GM12878 (cell line): ENCODE data around the gene RAI14. TPM values are rescaled to one million over a fixed set of nuclear protein-coding genes. Genes with fewer than 3 reads are reported as not detected.

Experiments used
- ATAC-seq: fragments of 200-7000 bp; cut with Tn5 transposase; 3 replicates; pipeline ENCODE4 v1.9.1; 2020; ENCODE audit warnings: mild to moderate bottlenecking, moderate library complexity
- BruUV-seq: library from RNA; stranded (reverse); fragments of 400-500 nt; replicated peaks from 2 replicates; lab custom pipeline; 2021; lab: Mats Ljungman, UMichigan
- CTCF ChIA-PET: fragments of 300-600 bp; sonication (Branson Sonifier 250); formaldehyde crosslinking; extraction: SDS; loops from one replicate; lab custom pipeline; 2021; ENCODE audit warnings: inconsistent platforms; lab: Yijun Ruan, JAX
- POLR2A ChIA-PET: fragments of 350-600 bp; formaldehyde crosslinking; extraction: SDS; loops from one replicate; lab custom pipeline; 2021; ENCODE audit warnings: inconsistent platforms; lab: Charles Lee
- RAD21 ChIA-PET: fragments of 300-600 bp; sonication (Branson Sonifier 250); formaldehyde crosslinking; loops from one replicate; lab custom pipeline; 2023; ENCODE audit warnings: antibody characterized with exemption; ENCODE audit not compliant: unreplicated experiment; lab: Charles Lee
- SMC1A ChIA-PET: fragments of 300-600 bp; sonication (Branson Sonifier 250); formaldehyde crosslinking; loops from one replicate; lab custom pipeline; 2023; ENCODE audit not compliant: unreplicated experiment, uncharacterized antibody; lab: Charles Lee
- DNase-seq: peaks from one replicate; pipeline ENCODE4 v3.0.0-alpha.2; 2011; ENCODE audit warnings: low read depth, low spot score
- FAIRE-seq: peaks from 3 replicates; lab custom pipeline; 2011; peaks lifted over from hg19 to GRCh38; lab: Jason Lieb, UNC
- H2AFZ ChIP-seq: 2 replicates; pipeline ENCODE4 v1.6.0; 2011; ENCODE audit warnings: low read depth, low read length, control low read depth; ENCODE audit not compliant: control insufficient read depth
- H3K27ac ChIP-seq: 2 replicates; pipeline ENCODE4 v1.5.1; 2011; ENCODE audit warnings: control low read depth; ENCODE audit not compliant: control insufficient read depth, insufficient read depth
- H3K27me3 ChIP-seq, 2 experiments: replicated peaks in 1 of 2; 2 replicates each; pipeline versions ENCODE4 v1.6.0 to v1.6.1; 2011; ENCODE audit warnings: low read length in 1 of 2; ENCODE audit not compliant: control insufficient read depth in 2 of 2, insufficient read depth in 2 of 2
- H3K36me3 ChIP-seq, 2 experiments: 2 replicates each; pipeline ENCODE4 v1.5.1; 2011; ENCODE audit warnings: low read length in 1 of 2; ENCODE audit not compliant: control insufficient read depth in 2 of 2, insufficient read depth in 2 of 2
- H3K4me1 ChIP-seq: 2 replicates; pipeline ENCODE4 v1.6.1; 2011; ENCODE audit warnings: mild to moderate bottlenecking, low read length, moderate library complexity, mixed read lengths; ENCODE audit not compliant: control insufficient read depth, insufficient read depth
- H3K4me2 ChIP-seq: 2 replicates; pipeline ENCODE4 v1.6.0; 2011; ENCODE audit warnings: control low read depth; ENCODE audit not compliant: control insufficient read depth, insufficient read depth
- H3K4me3 ChIP-seq: fragments of 200-600 bp; sonication (generic); 2 replicates; pipeline ENCODE4 v1.5.1; 2016
- H3K79me2 ChIP-seq: 2 replicates; pipeline ENCODE4 v1.6.0; 2011; ENCODE audit warnings: low read length; ENCODE audit not compliant: control insufficient read depth, insufficient read depth
- H3K9ac ChIP-seq: 2 replicates; pipeline ENCODE4 v1.8.0; 2011; ENCODE audit warnings: low read length, control low read depth, mixed read lengths; ENCODE audit not compliant: control insufficient read depth, insufficient read depth
- H3K9me3 ChIP-seq: replicated peaks from 3 replicates; pipeline ENCODE4 v1.5.1; 2011; ENCODE audit warnings: mild to moderate bottlenecking, low read length; ENCODE audit not compliant: control insufficient read depth, insufficient read depth
- H4K20me1 ChIP-seq: 2 replicates; pipeline ENCODE4 v1.6.0; 2011; ENCODE audit not compliant: control insufficient read depth, insufficient read depth
- ATF7 ChIP-seq: fragments of 450-650 bp; IDR thresholded peaks from 2 replicates; pipeline ENCODE4 v1.6.1; 2016; ENCODE audit warnings: low read depth, mild to moderate bottlenecking
- FOS ChIP-seq: IDR thresholded peaks from 3 replicates; pipeline ENCODE4 v1.6.1; 2011; ENCODE audit warnings: borderline replicate concordance; ENCODE audit not compliant: insufficient read length; ENCODE audit errors: extremely low read depth
- FOXM1 ChIP-seq: IDR thresholded peaks from 2 replicates; pipeline ENCODE4 v1.6.1; 2012; ENCODE audit warnings: low read depth, mild to moderate bottlenecking, inconsistent platforms, low read length, moderate library complexity
- JUND ChIP-seq: IDR thresholded peaks from 2 replicates; pipeline ENCODE4 v1.6.1; 2012; ENCODE audit warnings: low read depth, mild to moderate bottlenecking, low read length, improper control_type of control experiment, moderate library complexity
- MTA2 ChIP-seq: fragments of 450-650 bp; IDR thresholded peaks from 2 replicates; pipeline ENCODE4 v1.6.1; 2016; ENCODE audit warnings: low read depth, mild to moderate bottlenecking, moderate library complexity
- MXI1 ChIP-seq: fragments of 150-350 bp; IDR thresholded peaks from 2 replicates; pipeline ENCODE4 v1.6.1; 2011; ENCODE audit warnings: low read depth, mild to moderate bottlenecking, inconsistent platforms, low read length, improper control_type of control experiment
- PAX5 ChIP-seq: IDR thresholded peaks from 2 replicates; pipeline ENCODE4 v1.6.1; 2011; ENCODE audit warnings: low read depth, low read length, borderline replicate concordance
- POLR2AphosphoS5 ChIP-seq: IDR thresholded peaks from 2 replicates; pipeline ENCODE4 v1.6.1; 2011; ENCODE audit warnings: mild to moderate bottlenecking, low read length, inconsistent platforms
- RBBP5 ChIP-seq: fragments of 200-600 bp; sonication (generic); conservative IDR thresholded peaks from 2 replicates; pipeline ENCODE4 v1.6.1; 2016
- SMARCA5 ChIP-seq: fragments of 450-650 bp; IDR thresholded peaks from 2 replicates; pipeline ENCODE4 v1.6.1; 2017; ENCODE audit warnings: mild to moderate bottlenecking
- SREBF1 ChIP-seq: IDR thresholded peaks from 2 replicates; pipeline ENCODE4 v1.6.1; 2012; ENCODE audit warnings: mild to moderate bottlenecking, low read length
- TAF1 ChIP-seq: IDR thresholded peaks from 2 replicates; pipeline ENCODE4 v1.6.1; 2011; ENCODE audit warnings: mild to moderate bottlenecking, low read depth, low read length, borderline replicate concordance
- TBL1XR1 ChIP-seq: IDR thresholded peaks from 2 replicates; pipeline ENCODE4 v1.6.1; 2012; ENCODE audit warnings: low read depth, low read length, improper control_type of control experiment
- ZNF274 ChIP-seq: IDR thresholded peaks from one replicate; pipeline ENCODE4 v1.8.0; 2011; ENCODE audit not compliant: insufficient read length, insufficient read depth
- WGBS: methylation state at CpG from one replicate; pipeline ENCODE4 v1.1.6; 2016; ENCODE audit warnings: low lambda C conversion rate; ENCODE audit not compliant: insufficient replicate concordance, insufficient coverage; ENCODE audit errors: missing lambda C conversion rate; 5-methylcytosine and 5-hydroxymethylcytosine counted together
- in situ Hi-C: fragments of 300-500 bp; cut with MboI; formaldehyde crosslinking; loops from 9 replicates; pipeline ENCODE4 v1.14.3; 2018; ENCODE audit warnings: mixed read lengths
- intact Hi-C: fragments of 100-400 bp; cut with micrococcal nuclease; formaldehyde crosslinking; loops from one replicate; pipeline ENCODE4 v1.14.2; 2022; ENCODE audit not compliant: unreplicated experiment
- polyA plus RNA-seq, 11 experiments: library from polyadenylated mRNA; depleted of rRNA in 4 of 11; unstranded in 6 of 11; stranded (reverse) in 5 of 11; fragments of >200 nt; fragmentation: Nextera tagmentation in 4 of 11; fragmentation: Illumina TruSeq in 1 of 11; extraction: Ambion mirVana in 4 of 11; extraction: Trizol in 1 of 11; gene quantifications; 1 replicate in 1 of 11; 2 replicates in 10 of 11; pipeline versions ENCODE4 v1.2.1 to v1.2.3, GENCODE V29; 2011 to 2016; ENCODE audit warnings: inconsistent platforms in 2 of 11, missing spikeins in 2 of 11, low read depth in 1 of 11
- total RNA-seq, 4 experiments: library from RNA; depleted of rRNA in 3 of 4; stranded (reverse); fragments of >200 nt in 3 of 4; fragmentation: Illumina TruSeq in 1 of 4; extraction: Trizol in 1 of 4; gene quantifications; 2 replicates each; pipeline versions ENCODE4 v1.2.1 to v1.2.3, GENCODE V29; 2013 to 2021
- TF ChIP-seq, protein P1 (sequence below): IDR thresholded peaks from 2 replicates; pipeline ENCODE4 v1.6.1; 2011; ENCODE audit warnings: borderline replicate concordance, low read depth, mild to moderate bottlenecking, moderate library complexity, mixed read lengths, low read length; ENCODE audit not compliant: insufficient read depth; ENCODE audit errors: extremely low read length
- TF ChIP-seq, protein P2 (sequence below): fragments of 450-650 bp; IDR thresholded peaks from 2 replicates; pipeline ENCODE4 v1.6.1; 2016; ENCODE audit warnings: mild to moderate bottlenecking
- TF ChIP-seq, protein P3 (sequence below): fragments of 450-650 bp; IDR thresholded peaks from 2 replicates; pipeline ENCODE4 v1.6.1; 2016; ENCODE audit warnings: mild to moderate bottlenecking
- TF ChIP-seq, protein P4 (sequence below): fragments of 450-650 bp; IDR thresholded peaks from 2 replicates; pipeline ENCODE4 v1.6.1; 2017; ENCODE audit warnings: borderline replicate concordance

RAI14 gene
- total and polyA plus RNA-seq, 10 of the 15 experiments (the other 5 are each of a cell fraction or from before 2014, with no cell fraction given), result 0.18 to 4.6 (median 1.9) TPM

DNA sequence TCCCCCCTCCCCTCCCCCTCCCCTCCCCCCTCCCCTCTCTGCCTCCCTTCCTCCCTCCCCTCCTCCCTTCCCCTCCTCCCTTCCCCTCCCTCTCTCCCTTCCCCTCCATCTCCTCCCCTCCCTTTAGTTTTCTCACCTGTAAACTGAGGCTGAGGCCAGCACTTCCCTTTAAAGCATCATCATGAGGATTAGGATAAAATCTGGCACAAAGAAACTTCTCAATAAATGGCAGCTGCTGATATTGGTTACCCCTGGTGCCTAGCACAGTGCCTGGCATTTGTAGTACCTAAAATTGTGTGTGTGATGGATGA, 41.9 kb downstream of the RAI14 start (continued):
- TF ChIP-seq, protein P1, sequence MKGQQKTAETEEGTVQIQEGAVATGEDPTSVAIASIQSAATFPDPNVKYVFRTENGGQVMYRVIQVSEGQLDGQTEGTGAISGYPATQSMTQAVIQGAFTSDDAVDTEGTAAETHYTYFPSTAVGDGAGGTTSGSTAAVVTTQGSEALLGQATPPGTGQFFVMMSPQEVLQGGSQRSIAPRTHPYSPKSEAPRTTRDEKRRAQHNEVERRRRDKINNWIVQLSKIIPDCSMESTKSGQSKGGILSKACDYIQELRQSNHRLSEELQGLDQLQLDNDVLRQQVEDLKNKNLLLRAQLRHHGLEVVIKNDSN, result no peak

DNA sequence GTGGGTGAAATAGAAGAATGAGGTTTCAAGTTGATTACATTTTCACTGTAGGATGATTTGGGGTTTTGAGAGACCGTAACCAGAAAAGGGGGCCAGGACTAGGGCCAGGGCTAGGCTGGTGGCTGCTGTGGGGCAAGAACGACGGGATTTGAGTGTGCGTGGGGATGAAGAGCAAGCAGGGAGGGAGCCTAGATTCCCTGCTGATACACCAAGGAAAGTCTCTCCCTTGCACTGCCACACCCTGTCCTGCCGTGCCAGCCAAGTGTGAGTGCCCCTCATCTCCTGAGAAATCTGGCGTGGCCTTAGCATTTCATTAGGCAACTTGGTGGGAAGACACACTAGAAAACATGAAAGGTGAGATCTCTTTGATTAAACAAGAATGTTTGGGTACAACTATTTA, 42.6 kb downstream of the RAI14 start:
- H3K4me3 ChIP-seq, result no peak overlapping the region
- no peak for FAIRE-seq
- ChIA-PET POLR2A (no interaction called here), SMC1A (interaction anchor here (1.0 kb wide), 1 partner anchor 9 kb away, joined by 3 read pairs; no protein-coding TSS in a partner anchor), CTCF (no interaction called here), RAD21 (no interaction called here)
- DNase-seq, result no peak
- H3K36me3 ChIP-seq, result no peaks in the 10 kb centered on the region
- no TSS peak for BruUV-seq
- no peaks in the 10 kb centered on the region for H4K20me1 ChIP-seq
- H3K4me2 ChIP-seq, result no peak overlapping the region
- no peak overlapping the region for H2AFZ ChIP-seq
- no peaks in the 10 kb centered on the region for H3K27me3 ChIP-seq
- ATAC-seq, result no peak
- H3K9ac ChIP-seq, result no peak overlapping the region
- in situ Hi-C loops (no loop called here), intact Hi-C loops (no loop called here)
- 56% methylated on average over 6 of the region's 6 CpGs for WGBS
- no peak overlapping the region for H3K27ac ChIP-seq
- H3K9me3 ChIP-seq, result no peaks in the 10 kb centered on the region
- H3K79me2 ChIP-seq, result no peaks in the 10 kb centered on the region
- H3K4me1 ChIP-seq, result no peaks in the 10 kb centered on the region
- no peak for TF ChIP-seq POLR2AphosphoS5
- no peak for TF ChIP-seq MTA2
- TF ChIP-seq MXI1, result no peak
- TF ChIP-seq JUND, result no peak
- no peak for TF ChIP-seq RBBP5
- TF ChIP-seq, protein P2, sequence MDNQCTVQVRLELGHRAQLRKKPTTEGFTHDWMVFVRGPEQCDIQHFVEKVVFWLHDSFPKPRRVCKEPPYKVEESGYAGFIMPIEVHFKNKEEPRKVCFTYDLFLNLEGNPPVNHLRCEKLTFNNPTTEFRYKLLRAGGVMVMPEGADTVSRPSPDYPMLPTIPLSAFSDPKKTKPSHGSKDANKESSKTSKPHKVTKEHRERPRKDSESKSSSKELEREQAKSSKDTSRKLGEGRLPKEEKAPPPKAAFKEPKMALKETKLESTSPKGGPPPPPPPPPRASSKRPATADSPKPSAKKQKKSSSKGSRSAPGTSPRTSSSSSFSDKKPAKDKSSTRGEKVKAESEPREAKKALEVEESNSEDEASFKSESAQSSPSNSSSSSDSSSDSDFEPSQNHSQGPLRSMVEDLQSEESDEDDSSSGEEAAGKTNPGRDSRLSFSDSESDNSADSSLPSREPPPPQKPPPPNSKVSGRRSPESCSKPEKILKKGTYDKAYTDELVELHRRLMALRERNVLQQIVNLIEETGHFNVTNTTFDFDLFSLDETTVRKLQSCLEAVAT, result no peak
- TF ChIP-seq, protein P3, sequence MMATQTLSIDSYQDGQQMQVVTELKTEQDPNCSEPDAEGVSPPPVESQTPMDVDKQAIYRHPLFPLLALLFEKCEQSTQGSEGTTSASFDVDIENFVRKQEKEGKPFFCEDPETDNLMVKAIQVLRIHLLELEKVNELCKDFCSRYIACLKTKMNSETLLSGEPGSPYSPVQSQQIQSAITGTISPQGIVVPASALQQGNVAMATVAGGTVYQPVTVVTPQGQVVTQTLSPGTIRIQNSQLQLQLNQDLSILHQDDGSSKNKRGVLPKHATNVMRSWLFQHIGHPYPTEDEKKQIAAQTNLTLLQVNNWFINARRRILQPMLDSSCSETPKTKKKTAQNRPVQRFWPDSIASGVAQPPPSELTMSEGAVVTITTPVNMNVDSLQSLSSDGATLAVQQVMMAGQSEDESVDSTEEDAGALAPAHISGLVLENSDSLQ, result no peak
- TF ChIP-seq, protein P4, sequence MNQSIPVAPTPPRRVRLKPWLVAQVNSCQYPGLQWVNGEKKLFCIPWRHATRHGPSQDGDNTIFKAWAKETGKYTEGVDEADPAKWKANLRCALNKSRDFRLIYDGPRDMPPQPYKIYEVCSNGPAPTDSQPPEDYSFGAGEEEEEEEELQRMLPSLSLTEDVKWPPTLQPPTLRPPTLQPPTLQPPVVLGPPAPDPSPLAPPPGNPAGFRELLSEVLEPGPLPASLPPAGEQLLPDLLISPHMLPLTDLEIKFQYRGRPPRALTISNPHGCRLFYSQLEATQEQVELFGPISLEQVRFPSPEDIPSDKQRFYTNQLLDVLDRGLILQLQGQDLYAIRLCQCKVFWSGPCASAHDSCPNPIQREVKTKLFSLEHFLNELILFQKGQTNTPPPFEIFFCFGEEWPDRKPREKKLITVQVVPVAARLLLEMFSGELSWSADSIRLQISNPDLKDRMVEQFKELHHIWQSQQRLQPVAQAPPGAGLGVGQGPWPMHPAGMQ, result no peak
- no peak for TF ChIP-seq FOXM1
- no peak for TF ChIP-seq ZNF274
- no peak for TF ChIP-seq FOS
- TF ChIP-seq TBL1XR1, result no peak
- TF ChIP-seq SREBF1, result no peak
- TF ChIP-seq SMARCA5, result no peak
- TF ChIP-seq PAX5, result no peak
- TF ChIP-seq TAF1, result no peak
- TF ChIP-seq ATF7, result no peak
